NCI-H128 (cell line): Measurements from ENCODE around the gene POLE2.
"Not testable (repeated sequence)": the region's sequence is repeated elsewhere in the genome, so short reads cannot be mapped to it uniquely, and the experiment has no call there.

Experiments
- DNase-seq: peaks from one replicate; lab custom pipeline; 2025; ENCODE audit not compliant: unreplicated experiment; lab: John Stamatoyannopoulos, UW

The POLE2 gene

GRCh38 chr14:49687942-49688700 lies at the start of gene POLE2:
Gene POLE2 (minus strand): TSS chr14:49688214. CDS start chr14:49688203, 11 bp downstream.
- peak; percentile 34 for DNase-seq

- not testable (repeated sequence) for DNase-seq
Measured at GRCh38 chr14:49735669-49736068, 47.7 kb upstream of the POLE2 start.

GRCh38 chr14:49733836-49734235 lies 45.8 kb upstream of the POLE2 start:
- DNase-seq, result no peak

- DNase-seq, result no peak
Measured at GRCh38 chr14:49732896-49733295, 44.9 kb upstream of the POLE2 start.

GRCh38 chr14:49727171-49727570 lies 39.2 kb upstream of the POLE2 start:
- DNase-seq, result no peak

- not testable (repeated sequence) for DNase-seq
Measured at GRCh38 chr14:49721733-49722435, 33.9 kb upstream of the POLE2 start.

GRCh38 chr14:49720744-49721143 lies 32.7 kb upstream of the POLE2 start:
- DNase-seq, result no peak

GRCh38 chr14:49710993-49711392 lies 23.0 kb upstream of the POLE2 start:
- DNase-seq, result not testable (repeated sequence)

GRCh38 chr14:49704471-49704870 lies 16.5 kb upstream of the POLE2 start:
- DNase-seq, result not testable (repeated sequence)

- no peak for DNase-seq
Measured at GRCh38 chr14:49703965-49704364, 16.0 kb upstream of the POLE2 start.

- DNase-seq, result no peak
Measured at GRCh38 chr14:49702725-49703124, 14.7 kb upstream of the POLE2 start.

- not testable (repeated sequence) for DNase-seq
Measured at GRCh38 chr14:49693735-49694124, 5.7 kb upstream of the POLE2 start.

GRCh38 chr14:49692811-49693734 lies 5.1 kb upstream of the POLE2 start, which contains the start of gene KLHDC1:
Gene KLHDC1 (plus strand): TSS chr14:49693120. CDS start chr14:49693195, 75 bp downstream.
- peak; percentile 45 for DNase-seq

- DNase-seq, result no peak
Measured at GRCh38 chr14:49692193-49692757, 4.3 kb upstream of the POLE2 start.

GRCh38 chr14:49691031-49691430 lies 3.0 kb upstream of the POLE2 start:
- DNase-seq, result no peak

GRCh38 chr14:49688701-49689030 lies 652 bp upstream of the POLE2 start:
- DNase-seq, result no peak

- DNase-seq, result no peak
Measured at GRCh38 chr14:49686425-49686824, 1.6 kb downstream of the POLE2 start.

GRCh38 chr14:49679271-49679670 lies 8.7 kb downstream of the POLE2 start:
- DNase-seq, result no peak

GRCh38 chr14:49677643-49678042 lies 10.4 kb downstream of the POLE2 start:
- DNase-seq, result no peak

GRCh38 chr14:49673586-49673985 lies 14.4 kb downstream of the POLE2 start:
- no peak for DNase-seq

GRCh38 chr14:49670475-49670874 lies 17.5 kb downstream of the POLE2 start:
- DNase-seq, result no peak
